ENCODE results near the gene FAM222B.
"Not testable (repeated sequence)": the region's sequence is repeated elsewhere in the genome, so short reads cannot be mapped to it uniquely, and the experiment has no call there.

The FAM222B gene

DNA sequence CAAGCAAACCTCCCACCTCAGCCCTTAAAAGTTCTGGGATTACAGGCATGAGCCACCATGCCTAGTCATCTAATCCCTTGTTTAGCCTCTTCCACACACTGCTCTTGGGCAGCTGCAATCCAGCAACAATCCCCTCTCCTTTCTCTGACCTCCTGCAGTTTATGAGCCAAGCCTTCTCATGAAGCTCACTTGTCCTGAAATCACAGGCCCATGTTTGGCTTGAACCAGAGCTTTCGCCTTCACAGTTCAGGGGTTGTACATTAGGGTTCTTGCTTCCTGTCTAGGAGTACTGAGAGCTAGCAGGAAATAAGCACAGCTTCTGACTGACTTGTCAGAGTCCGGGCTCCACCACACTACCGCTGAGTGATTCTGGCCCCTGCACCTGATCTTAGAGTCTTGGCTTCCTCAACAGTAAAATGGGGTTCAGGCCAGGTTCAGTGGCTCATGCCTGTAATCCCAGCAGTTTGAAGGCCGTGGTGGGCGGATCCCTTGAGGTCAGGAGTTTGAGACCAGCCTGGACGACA, 28.5 kb upstream of the FAM222B start:
- in situ Hi-C loops (cut with HindIII; ENCODE audit: low sequenced_read_pairs) = no loop called here

DNA sequence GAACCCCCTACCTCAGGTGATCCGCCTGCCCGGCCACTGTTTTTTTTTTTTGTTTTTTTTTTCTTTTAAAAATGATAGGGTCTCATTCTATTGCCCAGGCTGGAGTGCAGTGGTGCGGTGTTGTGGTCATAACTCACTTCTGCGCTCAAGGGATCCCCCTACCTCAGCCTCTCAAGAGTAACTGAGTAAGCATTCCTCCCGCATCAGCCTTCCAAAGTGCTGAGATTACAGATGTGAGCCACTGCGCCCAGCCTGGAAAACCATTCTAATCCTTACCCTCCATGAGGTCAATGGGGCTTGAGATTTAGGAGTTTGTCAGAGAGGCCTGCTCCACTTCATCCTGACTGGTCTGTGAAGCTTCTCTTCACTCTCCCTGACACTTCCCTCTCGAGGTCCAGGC, 24.7 kb upstream of the FAM222B start:
- in situ Hi-C loops (cut with HindIII; ENCODE audit: low sequenced_read_pairs) = loop anchor here (5.0 kb wide), 3 partner anchors 60 to 105 kb away; no protein-coding TSS in a partner anchor

DNA sequence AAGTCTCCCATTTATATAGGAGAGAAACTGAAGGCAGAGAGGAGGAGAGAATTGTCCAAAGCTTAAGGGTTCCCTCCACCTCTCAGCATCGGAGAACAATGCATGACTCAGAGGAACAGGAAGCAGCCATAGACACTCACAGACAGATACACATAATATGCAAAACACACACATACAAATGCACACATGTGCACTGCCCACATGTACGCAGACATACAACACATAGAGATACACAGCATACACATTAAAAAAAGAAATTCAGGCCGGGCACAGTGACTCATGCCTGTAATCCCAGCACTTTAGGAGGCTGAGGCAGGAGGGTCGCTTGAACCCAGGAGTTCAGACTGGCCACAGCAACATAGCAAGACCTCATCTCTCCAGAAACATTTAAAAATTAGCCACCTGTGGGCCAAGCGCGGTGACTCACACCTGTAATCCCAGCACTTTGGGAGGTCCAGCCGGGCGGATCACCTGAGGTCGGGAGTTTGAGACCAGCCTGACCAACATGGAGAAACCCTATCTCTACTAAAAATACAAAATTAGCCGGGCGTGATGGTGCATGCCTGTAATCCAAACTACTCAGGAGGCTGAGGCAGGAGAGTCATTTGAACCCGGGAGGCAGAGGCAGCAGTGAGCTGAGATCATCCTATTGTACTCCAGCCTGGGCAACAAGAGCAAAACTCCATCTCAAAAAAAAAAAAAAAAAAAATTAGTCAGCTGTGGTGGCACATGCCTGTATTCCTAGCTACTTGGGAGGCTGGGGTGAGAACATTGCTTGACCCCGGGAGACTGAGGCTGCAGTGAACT, 23.6 kb upstream of the FAM222B start:
- in situ Hi-C loops (cut with HindIII; ENCODE audit: low sequenced_read_pairs) = loop anchor here (5.0 kb wide), 3 partner anchors 61 to 104 kb away; no protein-coding TSS in a partner anchor

DNA sequence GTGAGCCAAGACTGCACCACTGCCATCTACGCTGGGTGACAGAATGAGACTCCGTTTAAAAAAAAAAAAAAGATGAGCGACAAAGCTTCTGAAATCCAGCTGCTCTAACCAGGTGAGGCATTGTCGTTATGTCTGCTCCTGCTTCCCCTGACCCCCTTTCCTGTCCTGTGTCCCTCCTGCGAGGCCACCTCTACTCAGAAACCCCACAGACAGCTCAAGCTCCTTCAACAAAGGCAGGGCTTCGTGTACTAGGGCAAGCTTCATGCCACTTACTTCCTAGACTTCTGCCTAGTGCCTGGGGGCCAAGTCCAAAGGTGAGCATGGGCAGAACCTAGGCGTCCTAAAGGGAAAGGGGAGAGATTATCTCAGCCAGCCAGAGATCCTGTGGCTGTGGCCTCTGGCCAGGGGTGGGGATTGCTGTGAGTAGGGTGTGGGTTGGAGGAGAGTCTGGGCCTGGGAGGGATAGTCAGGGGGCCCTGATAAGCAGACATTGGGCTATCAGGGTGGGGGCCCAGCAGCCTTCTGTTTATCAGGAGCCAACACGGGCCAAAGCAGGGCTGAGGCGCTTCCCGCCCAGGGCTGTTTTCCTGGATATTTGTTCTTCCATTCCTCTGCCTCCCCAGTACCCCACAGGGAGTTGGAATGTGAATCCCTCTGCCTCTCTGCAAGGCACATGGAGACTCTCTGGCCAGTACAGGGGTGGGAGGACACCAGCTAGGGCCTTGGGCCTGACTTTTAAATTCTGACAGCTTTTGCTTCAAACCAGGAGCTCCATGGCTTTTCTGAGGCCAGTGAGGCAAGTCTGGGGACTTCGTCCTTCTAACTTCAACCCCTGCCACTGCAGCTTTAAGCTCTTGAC, 22.6 kb upstream of the FAM222B start:
- in situ Hi-C loops (cut with HindIII; ENCODE audit: low sequenced_read_pairs) = loop anchor here (5.0 kb wide), 3 partner anchors 62 to 103 kb away; no protein-coding TSS in a partner anchor

DNA sequence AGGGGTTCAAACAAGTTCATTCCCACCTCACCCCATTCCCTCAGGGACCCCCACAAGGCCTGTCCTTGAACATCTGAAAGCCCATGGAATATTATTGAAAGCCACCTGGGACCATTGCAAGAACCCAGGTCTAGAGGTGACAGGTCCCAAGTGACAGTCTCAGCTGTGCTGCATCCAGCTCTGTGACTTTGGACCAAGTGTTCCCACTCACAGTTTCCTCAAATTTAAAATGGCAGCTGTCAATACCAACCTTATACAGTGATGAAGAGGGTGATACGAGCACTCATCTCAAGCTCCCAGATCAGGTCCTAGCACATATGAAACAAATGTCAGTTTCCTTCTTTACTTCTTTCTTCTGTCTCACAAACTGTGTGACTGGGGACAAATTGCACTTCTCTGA, 21.4 kb upstream of the FAM222B start:
- in situ Hi-C loops (cut with HindIII; ENCODE audit: low sequenced_read_pairs) = no loop called here

DNA sequence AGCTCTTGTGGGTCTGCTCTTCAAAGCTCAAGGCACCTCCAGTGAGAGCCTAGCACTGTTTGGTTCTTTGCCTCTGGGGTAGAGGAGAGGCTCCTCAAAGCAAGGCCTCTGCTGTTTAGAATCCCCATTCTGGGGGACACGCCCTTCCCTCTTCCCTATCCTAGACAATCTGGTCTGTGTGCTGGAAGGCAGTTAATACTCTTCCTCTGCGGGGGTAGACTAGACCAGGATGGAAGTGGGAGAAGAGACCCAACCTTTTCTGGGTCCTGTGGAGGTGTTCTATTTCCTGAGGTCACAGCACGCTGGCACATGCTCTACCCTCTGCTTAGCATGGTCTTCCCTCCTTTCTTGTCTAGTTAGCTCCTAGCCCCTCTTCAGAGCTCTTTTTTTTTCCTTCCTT, 20.0 kb upstream of the FAM222B start:
- in situ Hi-C loops (cut with HindIII; ENCODE audit: low sequenced_read_pairs) = no loop called here

DNA sequence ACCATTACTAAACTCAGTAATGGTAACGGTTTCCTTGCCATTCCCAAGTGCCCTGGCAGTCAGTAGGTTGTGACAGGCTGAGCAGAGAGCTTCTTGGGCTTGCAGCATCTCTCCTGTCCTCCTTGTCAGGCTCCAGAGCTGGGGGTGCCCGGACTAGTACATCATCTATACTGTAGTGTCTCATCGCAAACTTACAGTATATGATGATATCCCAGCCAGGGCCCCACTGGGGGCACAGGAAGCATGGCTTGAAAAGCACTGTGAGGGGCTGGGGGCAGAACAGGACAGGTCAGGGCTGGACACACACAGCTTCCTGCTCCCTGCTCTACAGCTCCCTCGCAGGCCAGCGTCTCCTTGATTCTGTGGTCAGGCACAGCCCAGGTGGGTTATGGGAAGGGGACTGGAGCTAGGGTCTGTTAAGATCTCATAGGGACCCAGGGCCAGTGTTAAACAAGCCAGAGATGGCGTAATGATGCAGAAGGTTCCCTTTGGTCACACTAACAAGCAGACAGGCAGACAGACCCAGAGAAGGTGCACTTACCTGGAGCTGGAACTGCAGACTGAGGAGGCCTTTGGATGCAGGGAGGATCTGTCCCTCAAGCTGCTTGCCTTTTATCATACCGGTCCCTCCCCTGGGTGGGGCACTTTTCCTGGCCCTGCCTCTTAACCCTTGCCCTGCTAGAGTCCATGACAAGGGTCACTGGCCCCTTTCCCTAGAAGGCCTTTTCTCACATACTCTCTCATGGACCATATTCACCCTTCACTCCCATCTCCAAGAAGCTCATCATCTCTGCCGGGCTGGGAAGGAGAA, 19.0 kb upstream of the FAM222B start:
- in situ Hi-C loops (cut with HindIII; ENCODE audit: low sequenced_read_pairs) = no loop called here

DNA sequence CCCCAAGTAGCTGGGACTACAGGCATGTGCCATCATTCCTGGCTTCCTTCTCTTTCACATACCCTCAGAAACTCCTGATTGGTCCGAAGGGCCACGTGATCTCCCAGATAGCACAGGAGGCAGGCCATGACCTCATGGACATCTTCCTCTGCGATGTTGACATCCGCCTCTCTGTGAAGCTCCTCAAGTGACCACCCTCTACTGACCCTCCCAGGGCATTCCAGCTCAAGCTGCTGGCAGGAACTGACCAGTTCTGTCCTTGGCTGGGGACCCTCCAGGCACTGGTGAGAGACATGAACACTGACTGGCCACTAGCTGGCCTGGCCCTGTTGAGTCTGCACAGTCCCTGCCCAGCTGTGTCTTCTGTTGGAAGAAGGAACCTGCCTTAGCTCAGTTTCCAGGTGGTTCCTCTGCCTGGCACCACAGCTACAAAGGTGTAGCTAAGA, 17.8 kb upstream of the FAM222B start:
- in situ Hi-C loops (cut with HindIII; ENCODE audit: low sequenced_read_pairs) = no loop called here

DNA sequence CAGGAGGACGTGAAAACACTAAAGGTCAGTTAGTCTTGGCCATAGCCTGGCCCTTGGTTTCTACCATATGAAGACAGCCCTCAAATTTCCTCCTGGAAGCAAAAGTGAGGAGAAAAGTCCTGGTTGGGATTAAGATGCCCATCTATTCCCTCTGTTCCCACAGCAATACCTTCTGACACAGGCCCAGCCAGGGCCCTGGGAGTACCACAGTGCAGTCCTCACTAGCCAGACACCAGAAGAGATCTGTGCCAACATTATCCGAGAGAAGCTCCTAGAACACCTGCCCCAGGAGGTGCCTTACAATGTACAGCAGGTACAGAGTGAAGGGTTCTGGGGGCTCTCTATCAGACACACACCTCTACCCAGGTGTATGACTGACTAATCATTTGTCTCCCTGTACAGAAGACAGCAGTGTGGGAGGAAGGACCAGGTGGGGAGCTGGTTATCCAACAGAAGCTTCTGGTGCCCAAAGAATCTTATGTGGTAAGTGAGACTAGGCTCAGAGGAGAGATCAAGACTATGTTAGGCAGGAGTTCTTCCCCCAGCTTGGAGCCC, 16.3 kb upstream of the FAM222B start:
- in situ Hi-C loops (cut with HindIII; ENCODE audit: low sequenced_read_pairs) = no loop called here

DNA sequence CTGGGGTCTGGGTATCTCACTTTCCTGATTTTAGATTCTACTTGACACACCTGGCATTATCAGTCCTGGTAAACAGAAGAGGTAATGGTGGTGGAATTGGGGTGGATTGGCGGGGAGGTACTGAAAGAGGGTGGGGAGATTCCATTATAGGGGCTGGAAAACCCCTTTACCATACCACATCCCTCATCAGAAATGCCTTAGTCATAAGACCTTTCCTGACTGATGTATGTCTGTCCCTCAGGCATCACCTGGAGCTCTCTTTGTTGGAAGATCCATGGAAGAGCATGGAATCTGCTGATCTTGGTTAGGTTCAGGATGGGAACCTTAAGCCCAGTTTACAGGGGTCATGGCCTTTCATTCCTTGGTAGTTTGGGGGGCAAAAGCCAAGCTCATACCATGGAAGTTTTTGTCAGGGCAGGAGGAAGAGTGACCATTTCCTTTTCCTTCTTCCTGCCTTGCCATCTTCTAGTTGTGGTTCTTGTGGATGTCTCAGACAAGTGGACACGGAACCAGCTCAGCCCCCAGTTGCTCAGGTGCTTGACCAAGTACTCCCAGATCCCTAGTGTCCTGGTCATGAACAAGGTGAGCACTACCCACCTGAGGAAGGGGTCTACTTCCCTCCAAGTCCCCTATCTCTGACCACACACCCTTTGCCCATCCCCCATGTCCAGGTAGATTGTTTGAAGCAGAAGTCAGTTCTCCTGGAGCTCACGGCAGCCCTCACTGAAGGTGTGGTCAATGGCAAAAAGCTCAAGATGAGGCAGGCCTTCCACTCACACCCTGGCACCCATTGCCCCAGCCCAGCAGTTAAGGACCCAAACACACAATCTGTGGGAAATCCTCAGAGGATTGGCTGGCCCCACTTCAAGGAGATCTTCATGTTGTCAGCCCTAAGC, 15.6 kb upstream of the FAM222B start:
- in situ Hi-C loops (cut with HindIII; ENCODE audit: low sequenced_read_pairs) = no loop called here

DNA sequence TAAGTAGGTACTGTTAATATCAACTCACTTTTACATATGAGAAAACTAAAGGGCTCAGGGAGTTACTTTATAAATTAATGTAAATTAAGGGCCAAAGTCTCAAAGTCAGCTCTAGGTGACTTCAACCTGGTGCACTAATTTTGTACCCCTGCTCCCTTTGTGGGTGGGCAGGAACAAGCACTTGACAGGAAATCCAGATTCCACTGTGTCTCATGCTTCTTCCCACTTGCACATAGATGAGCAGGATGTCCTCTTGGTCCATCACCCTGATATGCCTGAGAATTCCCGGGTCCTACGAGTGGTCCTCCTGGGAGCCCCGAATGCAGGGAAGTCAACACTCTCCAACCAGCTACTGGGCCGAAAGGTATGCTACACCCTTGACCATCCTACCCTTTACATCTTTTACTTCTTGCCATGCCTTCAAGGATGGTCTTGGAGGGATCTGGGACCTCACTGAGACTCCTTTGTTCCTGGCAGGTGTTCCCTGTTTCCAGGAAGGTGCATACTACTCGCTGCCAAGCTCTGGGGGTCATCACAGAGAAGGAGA, 13.5 kb upstream of the FAM222B start:
- in situ Hi-C loops (cut with HindIII; ENCODE audit: low sequenced_read_pairs) = no loop called here

DNA sequence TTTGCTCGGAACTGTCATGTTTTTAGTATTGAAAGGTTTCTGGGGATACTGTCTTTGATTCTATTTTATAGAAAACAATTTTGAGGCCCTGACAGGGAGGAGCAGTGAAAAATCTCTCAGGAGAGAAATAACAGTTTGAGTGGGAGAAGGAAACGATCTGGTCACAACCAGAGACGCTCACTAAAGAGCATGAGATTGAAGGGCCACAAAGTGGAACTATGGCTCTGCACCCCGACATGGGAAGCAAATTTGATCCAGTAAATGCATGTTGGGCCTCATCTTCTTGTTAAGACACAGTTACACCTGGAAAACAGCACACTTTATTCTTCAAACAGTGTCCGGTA, 12.7 kb upstream of the FAM222B start:
- in situ Hi-C loops (cut with HindIII; ENCODE audit: low sequenced_read_pairs) = no loop called here

DNA sequence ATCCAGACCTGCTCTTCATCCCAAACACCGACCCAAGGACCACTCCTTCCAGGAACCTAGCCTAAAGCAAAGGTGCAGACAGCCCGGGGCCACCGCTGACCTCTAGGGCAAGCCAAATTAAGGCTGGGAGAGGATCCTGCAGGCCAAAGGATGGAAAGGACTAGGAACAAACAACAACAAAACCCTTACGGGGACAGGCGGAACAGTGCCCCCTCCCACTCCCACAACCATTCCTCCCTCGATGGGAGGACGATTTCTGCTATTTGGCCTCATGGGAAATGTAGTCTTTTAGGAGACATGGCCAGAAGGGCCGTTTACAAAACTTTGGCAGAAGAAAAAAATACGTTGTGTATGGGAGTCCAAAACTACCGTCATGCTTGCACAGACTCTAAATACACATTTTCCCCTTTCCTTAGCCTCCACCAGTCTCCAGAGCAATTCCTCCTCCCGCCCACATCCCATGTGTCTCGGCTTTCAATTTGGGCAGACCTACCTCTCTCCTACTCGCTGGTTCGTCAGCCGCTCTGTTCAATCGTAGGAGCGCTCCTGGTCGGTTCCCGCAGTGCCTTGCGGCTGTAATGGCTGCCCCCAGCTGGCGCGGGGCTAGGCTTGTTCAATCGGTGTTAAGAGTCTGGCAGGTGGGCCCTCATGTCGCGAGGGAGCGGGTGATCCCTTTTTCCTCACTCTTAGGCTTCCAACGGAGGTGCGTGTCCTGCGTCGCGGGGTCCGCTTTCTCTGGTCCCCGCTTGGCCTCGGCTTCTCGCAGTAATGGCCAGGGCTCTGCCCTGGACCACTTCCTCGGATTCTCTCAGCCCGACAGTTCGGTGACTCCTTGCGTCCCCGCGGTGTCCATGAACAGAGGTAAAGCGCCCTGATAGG, 12.1 kb upstream of the FAM222B start, which contains the start of gene ERAL1:
ERAL1 (plus strand) TSS at position 560 of the 879 bp plus-strand sequence; CDS start at position 579, 19 bp downstream.
- in situ Hi-C loops (cut with HindIII; ENCODE audit: low sequenced_read_pairs) = no loop called here

DNA sequence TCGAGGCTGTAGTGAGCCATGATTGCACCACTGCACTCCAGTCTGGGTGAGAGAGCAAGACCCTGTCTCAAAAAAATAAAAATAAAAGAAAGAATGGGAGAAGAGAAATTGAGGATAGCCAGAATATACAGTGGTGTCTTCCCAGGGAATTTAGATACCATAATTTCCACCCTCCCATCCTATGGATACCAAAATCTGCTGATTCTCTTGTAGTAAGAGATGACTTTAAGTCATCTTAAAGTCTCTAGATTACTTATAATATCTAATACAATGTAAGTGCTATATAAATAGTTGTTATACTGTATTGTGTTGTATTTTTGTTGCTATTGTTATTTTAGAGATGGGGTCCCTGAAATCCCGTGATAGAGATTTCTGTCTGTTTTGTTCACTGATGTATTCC, 10.7 kb upstream of the FAM222B start:
- in situ Hi-C loops (cut with HindIII; ENCODE audit: low sequenced_read_pairs) = no loop called here

DNA sequence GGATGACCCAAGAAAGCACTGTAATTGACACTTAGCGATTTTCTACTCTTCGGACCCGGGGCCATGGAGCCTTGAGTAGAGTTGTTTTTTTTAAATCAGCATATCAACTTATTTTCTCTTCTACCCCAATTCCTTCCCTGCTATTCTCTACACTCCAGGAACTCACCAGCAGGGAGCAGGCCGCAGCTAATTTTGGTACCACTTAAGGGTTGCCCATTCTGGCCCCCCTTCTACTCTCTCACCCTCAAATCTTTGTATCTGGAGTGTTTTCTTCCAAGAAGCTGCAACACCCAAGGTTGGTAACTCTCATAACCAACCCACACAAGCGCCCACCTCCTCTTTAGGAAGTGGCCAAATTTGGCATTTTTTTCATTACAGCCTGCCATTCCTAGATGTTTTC, 6.7 kb upstream of the FAM222B start:
- in situ Hi-C loops (cut with HindIII; ENCODE audit: low sequenced_read_pairs) = no loop called here

DNA sequence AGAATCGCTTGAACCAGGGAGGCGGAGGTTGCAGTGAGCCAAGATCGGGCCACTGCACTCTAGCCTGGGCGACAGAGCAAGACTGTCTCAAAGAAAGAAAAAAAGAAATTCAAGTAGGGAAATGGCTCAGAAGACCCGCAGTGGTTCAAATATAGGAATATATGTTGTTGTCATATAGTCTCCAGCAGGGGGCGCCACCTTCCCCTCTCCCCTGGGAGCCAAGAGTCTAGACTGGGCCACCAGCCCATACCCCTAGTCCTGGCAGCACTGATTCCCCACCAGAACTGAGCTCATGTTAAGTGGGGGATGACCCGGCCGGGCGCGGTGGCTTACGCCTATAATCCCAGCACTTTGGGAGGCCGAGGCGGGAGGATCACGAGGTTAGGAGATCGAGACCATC, 6.1 kb upstream of the FAM222B start:
- in situ Hi-C loops (cut with HindIII; ENCODE audit: low sequenced_read_pairs) = not testable (repeated sequence)

DNA sequence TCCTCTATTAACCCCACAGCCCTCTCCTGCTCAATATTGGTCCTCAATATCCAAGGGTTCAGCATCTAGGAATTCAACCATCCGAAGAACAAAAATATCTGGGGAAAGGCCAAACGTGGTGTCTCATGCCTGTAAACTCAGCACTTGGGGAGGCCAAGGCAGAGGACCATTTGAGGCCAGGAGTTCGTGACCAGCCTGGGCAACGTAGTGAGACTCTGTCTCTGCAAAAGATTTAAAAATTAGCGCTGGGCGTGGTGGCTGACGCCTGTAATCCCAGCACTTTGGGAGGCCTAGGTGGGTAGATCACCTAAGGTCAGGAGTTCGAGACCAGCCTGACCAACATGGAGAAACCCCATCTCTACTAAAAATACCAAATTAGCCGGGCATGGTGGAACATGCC, 4.1 kb upstream of the FAM222B start:
- in situ Hi-C loops (cut with HindIII; ENCODE audit: low sequenced_read_pairs) = not testable (repeated sequence)

DNA sequence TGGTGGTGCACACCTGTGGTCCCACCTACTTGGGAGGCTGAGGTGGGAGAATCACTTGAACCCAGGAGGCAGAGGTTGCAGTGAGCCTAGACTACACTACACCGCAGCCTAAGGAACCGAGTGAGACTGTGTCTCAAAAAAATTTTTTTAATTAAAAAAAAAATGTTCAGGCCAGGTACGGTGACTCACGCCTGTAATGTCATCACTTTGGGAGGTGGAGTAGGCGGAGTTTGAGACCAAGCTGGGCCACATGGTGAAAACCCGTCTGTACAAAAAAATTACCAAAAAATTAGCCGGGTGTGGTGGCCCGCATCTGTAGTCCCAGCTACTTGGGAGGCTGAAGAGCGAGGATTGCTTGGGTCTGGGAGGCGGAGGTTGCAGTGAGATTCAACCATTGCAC, 3.6 kb upstream of the FAM222B start:
- in situ Hi-C loops (cut with HindIII; ENCODE audit: low sequenced_read_pairs) = no loop called here
